ENCODE measurements around the gene PLK3. TPM values are rescaled to one million over a fixed set of nuclear protein-coding genes. Genes with fewer than 3 reads are reported as not detected.
A peak's percentile ranks its signal among the peaks of the same experiment; 100 is the strongest.

PLK3 gene
- total RNA-seq, 1 experiment from 2014 or later = 56.1 TPM

DNA sequence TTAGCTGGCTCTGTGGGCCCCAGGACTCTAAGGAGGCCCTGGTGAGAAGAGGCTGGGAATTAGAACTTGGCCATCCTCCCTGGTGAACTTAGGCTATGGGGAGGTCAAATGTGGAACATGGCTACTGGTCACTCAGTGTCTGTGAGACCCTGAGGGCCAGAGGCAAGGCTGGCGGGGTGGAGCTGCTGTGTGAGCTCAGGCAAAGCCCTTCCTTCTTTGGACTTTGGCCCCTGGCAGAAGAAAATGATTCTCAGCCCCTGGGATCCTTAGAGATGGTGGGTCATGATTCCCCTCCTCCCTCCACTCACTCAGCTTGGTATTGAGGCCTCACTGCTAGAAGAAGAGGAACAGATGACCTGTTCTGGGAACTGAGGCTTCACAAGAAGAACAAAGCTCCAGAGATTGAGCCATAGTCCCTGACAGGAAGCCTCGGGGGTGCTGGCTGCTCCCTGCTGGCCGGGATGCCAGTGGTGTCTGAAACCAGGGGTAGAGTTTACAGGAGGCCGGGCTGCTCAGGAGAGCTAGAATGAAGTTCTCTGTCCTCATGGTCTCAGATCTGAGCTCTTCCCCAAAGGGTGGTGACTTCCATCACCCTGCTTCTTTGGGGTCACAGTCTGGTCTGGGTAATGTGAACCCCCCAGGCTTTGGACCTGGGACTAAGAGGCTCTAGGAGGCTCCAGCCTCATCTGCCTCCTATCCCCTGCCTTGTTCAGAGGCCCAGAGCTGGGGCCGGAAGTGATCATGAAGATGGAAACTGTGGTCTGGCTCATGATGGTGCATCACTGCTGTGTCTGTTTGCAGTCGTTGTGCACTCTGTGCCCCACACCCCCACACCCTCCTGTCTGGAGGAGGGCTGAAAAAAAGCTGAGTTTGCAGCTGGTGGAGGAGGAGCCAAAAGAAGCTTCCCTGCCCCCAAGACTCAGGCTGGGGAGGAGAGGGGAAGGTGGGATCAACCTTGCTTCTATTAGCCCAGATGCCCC is 9.1 kb downstream of the PLK3 start:
- POLR2A ChIA-PET = interaction anchor here (0.8 to 8.0 kb wide), 9 partner anchors 8 to 88 kb away, joined by 3 to 200 read pairs (median 7); partner anchors contain the start of genes PLK3 and RNU5D-1
- RAD21 ChIA-PET (ENCODE audit: low non-redundant PET in 1 of 2, low total read pairs in 2 of 2, uncharacterized antibody in 2 of 2, unreplicated experiment in 2 of 2) = interaction anchor here in 1 of 2 experiments (1.0 kb wide), 1 partner anchor 9 kb away, joined by 3 read pairs; the partner anchor contains the start of gene PLK3
- H3K4me3 ChIP-seq (replicated peaks in 1 of 2; ENCODE audit: low read depth in 1 of 2, low read length in 2 of 2) = peak overlapping the region; percentile 30 to 32
- no peak for ATAC-seq
- H3K36me3 ChIP-seq (ENCODE audit: control insufficient read depth in 1 of 2, insufficient read depth in 2 of 2, low read length in 2 of 2) = peaks cover 0 to 21% of the 10 kb centered on the region in 2 experiments; a peak in 2 of 4 replicates
- intact Hi-C loops (cut with micrococcal nuclease) = no loop called here
- no peaks in the 10 kb centered on the region for H3K9me3 ChIP-seq (ENCODE audit: control insufficient read depth in 1 of 2, insufficient read depth in 1 of 2, low read depth in 1 of 2, low read length in 2 of 2)
- DNase-seq (ENCODE audit: low read depth, low spot score) = no peak
- H3K4me2 ChIP-seq (ENCODE audit: low read length) = peak overlapping the region; percentile 68
- peaks cover 58 to 78% of the 10 kb centered on the region in 2 experiments for H3K4me1 ChIP-seq (ENCODE audit: control insufficient read depth in 1 of 2, insufficient read depth in 2 of 2, low read length in 2 of 2)
- H3K79me2 ChIP-seq (ENCODE audit: insufficient read depth, low read length) = peaks cover 13% of the 10 kb centered on the region; the same call in 1 of the 2 replicates
- CTCF ChIA-PET = interaction anchor here (1.2 to 2.3 kb wide), 4 partner anchors 8 to 24 kb away, joined by 3 to 10 read pairs (median 5); partner anchors contain the start of gene PLK3
- no peak overlapping the region for H2AFZ ChIP-seq (ENCODE audit: low read depth, low read length, poor library complexity, severe bottlenecking)
- TF ChIP-seq CBX3 (IDR thresholded peaks at IDR 0.05; ENCODE audit: low read depth) (no peak), RAD21 (IDR thresholded peaks at IDR 0.05; ENCODE audit: low read depth) (no peak), YY1 (IDR thresholded peaks at IDR 0.05; ENCODE audit: extremely low read depth, insufficient replicate concordance, low read depth, low read length) (no peak), FOSL1 (IDR thresholded peaks at IDR 0.05; ENCODE audit: low read depth) (no peak), POLR2A (IDR thresholded peaks at IDR 0.05; ENCODE audit: borderline replicate concordance, extremely low read depth, insufficient read depth, insufficient read length) (no peak), ZNF274 (IDR thresholded peaks at IDR 0.05; ENCODE audit: low read depth, low read length) (no peak)
- TF ChIP-seq, protein P1, sequence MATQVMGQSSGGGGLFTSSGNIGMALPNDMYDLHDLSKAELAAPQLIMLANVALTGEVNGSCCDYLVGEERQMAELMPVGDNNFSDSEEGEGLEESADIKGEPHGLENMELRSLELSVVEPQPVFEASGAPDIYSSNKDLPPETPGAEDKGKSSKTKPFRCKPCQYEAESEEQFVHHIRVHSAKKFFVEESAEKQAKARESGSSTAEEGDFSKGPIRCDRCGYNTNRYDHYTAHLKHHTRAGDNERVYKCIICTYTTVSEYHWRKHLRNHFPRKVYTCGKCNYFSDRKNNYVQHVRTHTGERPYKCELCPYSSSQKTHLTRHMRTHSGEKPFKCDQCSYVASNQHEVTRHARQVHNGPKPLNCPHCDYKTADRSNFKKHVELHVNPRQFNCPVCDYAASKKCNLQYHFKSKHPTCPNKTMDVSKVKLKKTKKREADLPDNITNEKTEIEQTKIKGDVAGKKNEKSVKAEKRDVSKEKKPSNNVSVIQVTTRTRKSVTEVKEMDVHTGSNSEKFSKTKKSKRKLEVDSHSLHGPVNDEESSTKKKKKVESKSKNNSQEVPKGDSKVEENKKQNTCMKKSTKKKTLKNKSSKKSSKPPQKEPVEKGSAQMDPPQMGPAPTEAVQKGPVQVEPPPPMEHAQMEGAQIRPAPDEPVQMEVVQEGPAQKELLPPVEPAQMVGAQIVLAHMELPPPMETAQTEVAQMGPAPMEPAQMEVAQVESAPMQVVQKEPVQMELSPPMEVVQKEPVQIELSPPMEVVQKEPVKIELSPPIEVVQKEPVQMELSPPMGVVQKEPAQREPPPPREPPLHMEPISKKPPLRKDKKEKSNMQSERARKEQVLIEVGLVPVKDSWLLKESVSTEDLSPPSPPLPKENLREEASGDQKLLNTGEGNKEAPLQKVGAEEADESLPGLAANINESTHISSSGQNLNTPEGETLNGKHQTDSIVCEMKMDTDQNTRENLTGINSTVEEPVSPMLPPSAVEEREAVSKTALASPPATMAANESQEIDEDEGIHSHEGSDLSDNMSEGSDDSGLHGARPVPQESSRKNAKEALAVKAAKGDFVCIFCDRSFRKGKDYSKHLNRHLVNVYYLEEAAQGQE (IDR thresholded peaks at IDR 0.05; ENCODE audit: low read depth) = no peak
- TF ChIP-seq, protein P2, sequence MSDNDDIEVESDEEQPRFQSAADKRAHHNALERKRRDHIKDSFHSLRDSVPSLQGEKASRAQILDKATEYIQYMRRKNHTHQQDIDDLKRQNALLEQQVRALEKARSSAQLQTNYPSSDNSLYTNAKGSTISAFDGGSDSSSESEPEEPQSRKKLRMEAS (IDR thresholded peaks at IDR 0.05) = no peak
- no peaks in the 10 kb centered on the region for H3K9me2 ChIP-seq (ENCODE audit: insufficient read depth)
- BruUV-seq (replicated peaks) = no TSS peak
- H3K27ac ChIP-seq (ENCODE audit: low read depth, low read length) = peak overlapping the region; percentile 98
- no peaks in the 10 kb centered on the region for H4K20me1 ChIP-seq (ENCODE audit: insufficient read depth)
- H3K27me3 ChIP-seq (ENCODE audit: insufficient read depth, low read length) = no peaks in the 10 kb centered on the region
- peak overlapping the region; percentile 73 for H3K9ac ChIP-seq (ENCODE audit: low read length)
